ENCODE measurements around the gene ZNF574.

- no peak for TF ChIP-seq PAX5 (IDR thresholded peaks at IDR 0.05; ENCODE audit: insufficient read depth, low read length, severe bottlenecking)
- no peak for TF ChIP-seq POLR2A (IDR thresholded peaks at IDR 0.05; ENCODE audit: low read depth, low read length)
- no peak for TF ChIP-seq POLR2AphosphoS5 (IDR thresholded peaks at IDR 0.05; ENCODE audit: low read depth, low read length)
- TF ChIP-seq TAF1 (IDR thresholded peaks at IDR 0.05; ENCODE audit: low read depth, low read length), result no peak
- no peak for TF ChIP-seq SPI1 (IDR thresholded peaks at IDR 0.05; ENCODE audit: low read depth, low read length)
- no peak for TF ChIP-seq POU2F2 (IDR thresholded peaks at IDR 0.05; ENCODE audit: low read depth, low read length)
Observed at GRCh38 chr19:42065511-42065910, 10.5 kb upstream of the ZNF574 start.

All from GM12891 (cell line).